Tongue (tissue), 2 donors: ENCODE data around the gene HLA-DOA. TPM values are rescaled to one million over a fixed set of nuclear protein-coding genes. Genes with fewer than 3 reads are reported as not detected.

ENCODE experiments used
- DNase-seq: peaks from one replicate; pipeline ENCODE4 v3.0.0-alpha.2; 2015
- total RNA-seq: library from RNA; depleted of rRNA; stranded (reverse); fragments of >200 nt; gene quantifications from one replicate; pipeline ENCODE4 v1.2.3, GENCODE V29; 2014

The HLA-DOA gene
- 1.6 TPM for total RNA-seq

- peak; percentile 58 for DNase-seq
Measured at GRCh38 chr6:33008944-33009861, at the start of gene HLA-DOA. Gene HLA-DOA, minus strand, starts transcription at chr6:33009591.

DNA sequence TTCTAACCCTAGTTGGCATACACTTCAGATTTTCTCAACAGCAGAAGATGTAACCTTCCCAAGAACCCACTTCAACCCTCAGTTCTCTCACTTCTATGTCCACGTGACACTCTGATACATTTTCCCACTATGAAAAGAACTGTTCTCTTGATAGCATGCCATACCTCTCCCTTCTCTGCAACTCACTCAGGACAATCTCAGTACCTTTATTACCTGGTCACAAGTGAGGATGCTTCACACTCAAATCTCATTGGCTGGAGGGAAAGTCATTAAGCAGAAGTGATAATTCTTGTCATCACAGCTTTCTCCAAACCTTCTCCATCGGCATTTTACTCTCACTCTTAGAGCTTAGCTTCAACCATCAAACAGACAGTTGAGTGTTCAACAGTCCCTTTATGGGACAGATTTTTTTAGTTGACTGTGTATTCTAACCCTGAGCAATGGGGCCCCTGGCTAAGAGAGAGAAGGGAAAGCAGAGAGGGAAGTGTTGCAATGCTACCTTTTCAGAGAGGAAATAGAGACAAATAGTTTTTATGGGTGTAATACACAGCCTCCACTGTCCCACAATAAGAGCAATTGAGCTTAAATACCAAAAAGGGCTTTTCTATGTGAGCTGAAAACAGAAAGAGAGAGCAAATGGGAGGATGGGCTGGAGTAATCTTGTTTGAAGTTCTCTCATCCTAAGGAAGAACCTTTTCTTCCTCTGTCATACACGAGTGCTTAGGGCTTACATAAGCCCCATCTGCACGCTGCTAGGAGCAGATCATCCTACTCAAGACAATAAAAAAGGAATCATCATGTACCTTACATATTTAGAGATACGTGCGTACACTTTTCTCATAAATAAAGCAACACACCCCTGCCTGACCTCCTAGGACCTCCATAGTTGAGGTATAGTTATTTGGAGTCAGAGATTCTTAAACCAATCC, 48.1 kb upstream of the HLA-DOA start:
- no peak for DNase-seq

- DNase-seq = no peak
Measured at GRCh38 chr6:33053230-33053629, 43.8 kb upstream of the HLA-DOA start.

DNA sequence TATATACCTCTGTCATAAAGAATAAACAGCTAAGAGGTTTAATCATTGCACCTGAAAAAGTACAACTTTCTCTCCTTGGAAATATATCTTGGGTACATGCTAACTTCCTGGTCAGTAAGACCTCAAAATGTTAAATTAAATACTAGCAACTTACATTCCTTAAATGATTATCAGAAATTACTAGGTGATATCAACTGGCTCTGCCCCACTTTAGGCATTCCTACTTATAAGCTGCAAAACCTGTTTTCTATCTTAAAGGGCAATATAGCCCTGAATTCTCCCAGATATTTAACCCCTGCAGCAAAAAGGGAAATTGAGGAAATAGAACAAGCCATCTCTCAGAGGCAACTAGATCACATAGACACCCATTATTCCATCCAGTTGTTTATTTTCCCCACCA, 43.2 kb upstream of the HLA-DOA start:
- DNase-seq = no peak

DNA sequence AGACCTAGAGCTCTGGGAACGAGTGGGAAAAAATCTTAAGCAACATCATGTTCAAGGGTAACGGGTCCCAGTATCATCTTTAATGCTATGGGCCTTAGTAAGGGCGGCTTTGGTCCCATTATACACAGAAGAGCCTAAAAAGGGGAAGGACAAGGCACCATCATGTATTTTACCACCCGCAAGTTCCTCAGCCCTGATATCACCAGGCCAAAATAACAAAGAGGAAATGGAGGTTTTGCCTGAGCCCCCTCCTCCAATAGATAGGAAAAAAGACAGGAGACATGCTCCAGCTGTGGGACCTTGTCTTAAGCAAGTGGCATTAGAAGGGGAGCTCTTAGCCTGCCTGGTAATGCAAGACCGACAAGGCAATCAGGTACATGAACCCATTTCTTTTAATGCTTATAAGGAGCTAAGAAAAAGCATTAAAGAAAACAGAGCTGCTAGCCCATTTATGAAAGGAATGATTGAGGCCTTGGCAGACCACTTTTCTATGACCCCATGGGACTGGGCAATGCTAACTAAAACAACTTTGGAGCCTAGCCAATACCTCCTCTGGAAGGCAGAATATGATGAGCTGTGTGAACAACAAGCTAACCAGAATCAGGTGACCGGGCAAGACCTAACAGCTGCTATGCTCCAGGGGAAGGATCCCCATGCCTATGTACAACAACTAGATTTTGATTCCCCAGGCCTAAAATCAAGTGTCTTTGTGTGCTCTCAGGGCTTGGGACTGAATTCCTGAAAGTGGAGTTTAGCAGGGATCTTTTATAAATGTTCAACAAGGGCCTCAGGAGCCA, 40.8 kb upstream of the HLA-DOA start:
- DNase-seq = peak; percentile 56

DNA sequence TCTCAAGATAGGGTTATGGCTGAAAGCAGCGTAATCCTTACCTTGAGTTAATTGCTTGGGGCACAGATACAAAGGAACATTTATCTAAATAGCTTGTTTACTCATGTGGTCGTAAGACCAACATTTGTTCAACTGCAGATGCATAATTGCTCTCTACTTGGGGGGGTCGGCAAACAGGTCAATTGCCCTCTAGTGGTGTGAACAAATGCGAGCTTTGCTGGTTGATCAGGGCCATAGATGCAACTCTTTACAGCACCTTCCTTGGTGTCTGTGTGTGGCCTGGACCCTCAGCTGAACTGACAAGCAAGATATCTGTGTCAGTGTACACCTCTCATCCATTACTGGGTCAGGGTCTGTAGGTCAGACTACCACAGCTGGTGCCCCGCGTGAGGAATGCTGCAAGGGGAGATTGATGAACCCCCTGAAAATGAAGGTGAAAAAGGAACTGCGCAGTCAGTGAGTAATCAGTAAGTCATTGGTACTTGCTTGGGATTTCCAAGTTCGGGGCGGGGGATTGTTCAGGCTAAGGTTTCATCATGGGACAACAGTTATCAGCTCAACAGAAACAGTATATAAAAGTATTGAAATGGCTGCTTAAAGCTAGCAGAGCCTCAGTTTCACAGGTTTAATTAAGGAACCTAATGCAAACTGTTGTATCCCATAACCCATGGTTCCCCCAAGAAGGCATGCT, 40.1 kb upstream of the HLA-DOA start:
- DNase-seq = no peak

DNA sequence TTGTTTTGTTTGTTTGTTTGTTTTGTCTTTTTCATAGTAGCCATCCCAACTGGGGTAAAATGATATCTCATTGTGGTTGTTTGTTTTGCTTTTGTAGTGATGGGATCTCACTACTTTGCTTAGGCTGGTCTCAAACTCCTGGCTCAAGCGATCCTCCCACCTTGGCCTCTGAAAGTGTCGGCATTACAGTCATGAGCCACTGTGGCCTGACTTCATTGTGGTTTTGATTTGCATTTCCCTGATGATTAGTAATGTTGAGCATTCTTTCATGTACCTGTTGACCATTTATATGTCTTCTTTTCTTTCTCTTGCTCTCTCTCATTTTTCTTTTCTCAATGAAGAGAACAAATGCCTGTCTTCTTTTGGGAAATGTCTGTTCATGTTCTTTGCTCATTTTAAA, 30.8 kb upstream of the HLA-DOA start:
- DNase-seq = no peak

- no peak for DNase-seq
Measured at GRCh38 chr6:33036535-33036934, 27.1 kb upstream of the HLA-DOA start.

DNA sequence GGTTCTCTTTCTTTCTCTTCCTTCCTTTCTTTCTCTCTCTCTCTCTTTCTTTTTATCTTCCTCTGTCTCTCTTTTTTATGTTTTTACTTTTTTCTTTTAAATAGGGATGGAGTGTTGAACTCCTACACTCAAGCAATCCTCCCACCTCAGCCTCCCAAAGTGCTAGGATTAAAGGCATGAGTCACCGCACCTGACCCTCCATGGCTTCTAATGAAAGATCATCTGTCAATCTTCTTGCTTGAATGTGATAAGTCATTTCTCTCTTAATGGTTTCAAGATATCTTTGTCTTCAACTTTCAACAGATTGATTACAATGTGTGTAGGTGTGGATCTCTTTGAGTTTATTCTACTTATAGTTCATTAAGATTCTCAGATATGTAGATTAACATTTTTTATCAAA, 25.2 kb upstream of the HLA-DOA start:
- no peak for DNase-seq

GRCh38 chr6:33030245-33030644, 20.9 kb upstream of the HLA-DOA start:
- no peak for DNase-seq

- peak; percentile 12 for DNase-seq
Measured at GRCh38 chr6:33029328-33030184, 20.2 kb upstream of the HLA-DOA start.

DNA sequence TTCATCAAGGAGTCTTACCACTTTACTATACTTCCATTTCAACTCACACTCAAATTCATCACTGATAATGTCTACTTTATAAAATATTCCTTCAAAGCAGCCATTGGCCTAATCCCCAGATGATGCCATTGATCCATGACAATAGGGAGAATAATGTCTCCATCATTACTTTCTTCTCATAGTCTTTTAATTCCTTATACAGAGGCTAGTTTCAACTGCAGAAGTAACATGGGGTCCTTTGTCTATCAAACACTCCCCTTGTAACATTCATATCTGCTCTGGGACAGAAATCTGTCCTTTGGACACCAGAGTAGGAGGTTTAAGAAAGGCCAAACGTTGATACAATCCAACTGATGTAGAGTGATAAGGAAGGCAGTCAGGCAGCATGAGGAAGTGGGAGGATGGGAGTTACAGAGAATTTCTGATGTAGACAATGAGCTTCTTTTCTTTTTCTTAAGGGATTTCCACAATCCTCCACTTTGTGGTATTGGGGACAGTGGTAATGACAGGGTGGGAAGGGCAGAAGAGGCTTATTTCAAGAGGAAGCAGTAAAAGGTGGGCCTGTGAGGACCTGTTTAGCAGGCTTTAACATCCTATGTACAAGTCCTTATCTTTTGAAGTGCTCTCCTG, 18.9 kb upstream of the HLA-DOA start:
- DNase-seq = no peak

DNA sequence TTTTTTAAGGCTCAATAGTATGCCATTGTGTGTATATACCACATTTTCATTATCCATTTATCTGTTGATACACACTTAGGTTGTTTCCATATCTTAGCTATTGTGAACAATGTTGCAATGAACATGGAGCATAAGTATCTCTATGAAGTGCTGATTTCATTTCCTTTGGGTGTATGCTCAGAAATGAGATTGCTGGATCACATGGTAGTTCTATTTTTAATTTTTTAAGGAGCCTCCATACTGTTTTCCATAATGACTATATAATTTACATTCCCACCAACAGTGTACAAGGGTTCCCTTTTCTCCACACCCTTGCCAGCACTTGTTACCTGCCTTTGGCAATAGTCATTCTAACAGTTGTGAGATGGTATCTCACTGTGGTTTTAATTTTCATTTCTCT, 15.1 kb upstream of the HLA-DOA start:
- DNase-seq = no peak

DNA sequence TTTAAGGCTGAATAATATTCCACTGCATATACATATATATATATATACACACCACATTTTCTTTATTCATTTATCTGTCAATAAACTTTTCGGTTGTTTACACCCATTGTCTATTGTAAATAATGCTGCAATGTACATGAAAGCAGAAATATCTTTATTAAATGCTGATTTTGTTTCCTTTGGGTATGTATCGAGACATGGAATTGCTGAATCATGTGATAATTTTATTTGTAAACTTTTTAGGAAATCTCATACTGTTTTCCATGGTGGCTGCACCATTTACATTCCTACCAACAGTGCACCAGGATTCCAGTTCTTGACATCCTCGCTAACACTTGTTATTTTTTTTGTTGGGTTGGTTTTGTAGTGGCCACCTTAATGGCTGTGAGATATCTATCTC, 14.1 kb upstream of the HLA-DOA start:
- no peak for DNase-seq

- no peak for DNase-seq
Measured at GRCh38 chr6:33021917-33022316, 12.5 kb upstream of the HLA-DOA start.

DNA sequence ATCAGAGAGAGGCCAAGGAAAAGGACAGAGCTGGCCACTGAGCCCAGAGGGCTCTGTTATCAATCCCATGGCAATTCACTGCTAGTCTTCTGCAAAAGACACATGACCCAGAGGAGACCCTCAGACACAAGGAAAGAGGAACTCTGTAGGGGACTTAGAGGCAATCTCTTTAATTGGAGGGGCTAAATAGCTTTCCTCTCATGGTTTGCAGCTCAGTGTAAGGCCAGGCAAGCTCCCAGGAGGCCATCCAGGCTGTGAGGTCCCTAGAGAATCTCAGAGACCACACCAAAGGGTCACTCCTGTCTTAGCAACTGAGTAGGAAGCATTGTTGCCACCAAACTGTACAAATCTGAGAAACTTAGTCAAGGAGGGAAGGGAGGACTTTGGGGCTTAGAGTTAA, 10.0 kb upstream of the HLA-DOA start:
- DNase-seq = no peak

DNA sequence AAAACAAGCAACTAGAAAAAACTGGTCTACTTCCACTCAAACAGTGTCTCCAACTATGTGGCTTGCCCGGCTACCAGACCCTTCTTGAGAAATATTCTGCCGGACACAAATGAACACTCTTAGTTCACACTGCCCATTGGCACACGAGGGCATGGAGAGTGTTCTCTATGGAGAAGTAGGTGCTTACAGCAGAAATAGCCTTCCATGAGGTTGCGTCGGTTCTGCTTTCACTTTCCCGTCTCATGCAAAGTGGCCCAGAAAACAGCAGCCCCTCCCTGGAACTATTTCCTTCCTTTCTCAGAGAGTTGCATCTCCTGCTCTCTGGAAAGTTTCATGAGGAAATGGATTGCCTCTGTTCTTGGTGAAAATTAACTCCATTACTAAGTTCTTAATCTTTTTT, 9.5 kb upstream of the HLA-DOA start:
- peak; percentile 17 for DNase-seq

- DNase-seq = no peak
Measured at GRCh38 chr6:33018418-33018817, 9.0 kb upstream of the HLA-DOA start.

GRCh38 chr6:33017694-33018353, 8.4 kb upstream of the HLA-DOA start:
- no peak for DNase-seq

- DNase-seq = no peak
Measured at GRCh38 chr6:33017018-33017417, 7.6 kb upstream of the HLA-DOA start.
